ENCODE data around the gene OR1N2.
"Not testable (repeated sequence)": the region's sequence is repeated elsewhere in the genome, so short reads cannot be mapped to it uniquely, and the experiment has no call there.

The OR1N2 gene

DNA sequence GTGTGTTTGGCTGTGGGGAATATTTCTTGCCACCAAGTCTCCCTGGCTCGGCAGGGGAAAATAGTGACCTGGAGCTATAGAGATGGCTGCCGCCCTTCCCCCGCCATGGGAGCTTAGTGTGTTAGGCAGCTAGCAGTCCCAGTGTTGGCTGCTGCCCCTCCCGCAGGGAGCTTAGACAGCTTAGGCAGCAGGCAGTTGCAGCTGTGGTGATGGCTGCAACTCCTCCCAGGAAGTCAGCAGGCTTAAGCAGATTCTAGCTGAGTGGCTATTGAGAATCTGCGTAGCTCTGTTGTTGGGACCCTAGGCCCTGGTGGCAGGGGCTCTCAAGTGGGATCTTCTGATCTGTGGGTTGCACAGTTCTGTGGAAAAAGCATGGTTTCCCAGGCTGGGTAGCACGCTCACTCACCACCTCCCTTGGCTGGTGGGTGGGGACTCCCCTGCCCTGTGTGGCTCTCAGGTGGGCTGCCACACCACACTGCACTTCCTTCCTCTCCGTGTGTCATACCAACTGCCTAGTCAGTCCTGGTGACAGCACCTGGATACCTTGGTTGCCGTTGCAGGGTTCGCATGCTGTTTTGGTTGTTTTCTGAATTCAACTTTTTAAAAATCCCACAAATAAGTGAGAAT is 9.3 kb downstream of the OR1N2 start:
- no peaks in the 10 kb centered on the region for H3K36me3 Mint-ChIP-seq
- H3K27ac Mint-ChIP-seq, result no peak overlapping the region
- no peak overlapping the region for H3K4me3 Mint-ChIP-seq
- H3K27me3 Mint-ChIP-seq, result no peaks in the 10 kb centered on the region
- CTCF ChIA-PET, result no interaction called here
- DNase-seq, result no peak
- no peaks in the 10 kb centered on the region for H3K9me3 Mint-ChIP-seq
- no peaks in the 10 kb centered on the region for H3K4me1 Mint-ChIP-seq

GRCh38 chr9:122567901-122568300 is 15.0 kb downstream of the OR1N2 start:
- H3K36me3 Mint-ChIP-seq, result no peaks in the 10 kb centered on the region
- peaks cover 1% of the 10 kb centered on the region for H3K27me3 Mint-ChIP-seq
- no peaks in the 10 kb centered on the region for H3K4me1 Mint-ChIP-seq
- no peak for DNase-seq
- no peak overlapping the region for H3K4me3 Mint-ChIP-seq
- CTCF ChIA-PET, result no interaction called here
- H3K9me3 Mint-ChIP-seq, result no peaks in the 10 kb centered on the region
- H3K27ac Mint-ChIP-seq, result no peak overlapping the region

DNA sequence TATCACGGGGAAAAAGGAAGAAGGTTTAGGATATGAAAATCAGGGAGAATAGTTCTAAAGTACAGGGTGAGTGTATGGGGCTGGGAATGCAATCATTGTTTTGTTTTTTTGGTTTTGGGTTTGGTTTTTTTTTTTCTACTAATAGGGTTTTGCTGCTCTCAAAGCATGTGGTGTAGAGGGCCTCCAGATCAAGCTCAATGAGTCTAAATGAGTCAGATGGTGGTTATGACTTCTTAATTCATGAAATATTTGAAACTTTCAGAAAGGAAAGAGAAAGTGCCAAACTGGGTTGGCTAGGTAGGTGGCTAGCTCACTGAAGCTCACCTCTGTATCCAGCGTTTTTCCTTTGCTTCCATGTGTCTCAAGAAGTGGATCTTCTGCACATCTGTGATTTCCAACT is 19.5 kb downstream of the OR1N2 start:
- Mint-ChIP-seq H3K4me1 (no peaks in the 10 kb centered on the region), H3K27me3 (peaks cover 3% of the 10 kb centered on the region), H3K4me3 (no peak overlapping the region), H3K36me3 (no peaks in the 10 kb centered on the region), H3K27ac (no peak overlapping the region), H3K9me3 (no peaks in the 10 kb centered on the region)
- CTCF ChIA-PET, result no interaction called here
- no peak for DNase-seq

DNA sequence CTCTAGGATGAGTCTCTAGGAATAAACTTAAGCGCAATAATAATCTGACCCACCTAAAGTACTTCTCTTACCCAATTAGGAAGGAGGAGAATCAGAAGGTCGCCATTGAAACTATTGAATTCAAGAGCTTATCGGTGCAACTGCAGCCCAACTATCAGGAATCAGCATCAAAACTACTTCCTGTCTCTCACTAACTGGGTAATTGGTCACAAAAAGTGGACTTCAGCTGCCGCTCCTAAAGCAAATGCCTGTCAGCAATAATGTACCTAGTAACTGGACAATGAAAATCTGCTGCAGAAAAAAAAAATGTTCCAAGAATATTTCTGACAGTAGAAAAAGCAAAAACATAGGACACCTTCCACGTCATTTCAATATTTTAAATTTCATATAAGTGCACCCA is 27.0 kb downstream of the OR1N2 start:
- no peak overlapping the region for H3K27ac Mint-ChIP-seq
- no peaks in the 10 kb centered on the region for H3K9me3 Mint-ChIP-seq
- H3K4me3 Mint-ChIP-seq, result no peak overlapping the region
- no peaks in the 10 kb centered on the region for H3K36me3 Mint-ChIP-seq
- H3K4me1 Mint-ChIP-seq, result no peaks in the 10 kb centered on the region
- CTCF ChIA-PET, result no interaction called here
- no peak for DNase-seq
- no peaks in the 10 kb centered on the region for H3K27me3 Mint-ChIP-seq

DNA sequence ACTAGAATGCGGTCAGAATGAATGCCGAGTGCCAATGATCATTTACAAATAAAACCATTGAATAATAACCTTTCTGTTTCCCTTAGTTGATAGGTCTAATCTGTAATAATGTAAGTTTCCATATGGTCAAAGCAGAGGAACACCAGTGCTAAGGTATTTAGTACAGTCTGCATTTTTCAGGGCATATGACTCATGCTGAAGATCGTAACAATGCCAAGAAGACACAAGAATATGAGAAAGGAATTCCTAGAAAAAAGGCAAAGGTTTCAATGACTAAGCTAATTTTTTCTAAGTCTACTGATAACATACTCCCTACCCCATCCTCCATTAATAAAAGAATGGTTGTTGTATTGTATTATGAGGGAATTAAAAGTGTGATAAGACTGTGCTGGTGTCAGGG is 27.4 kb downstream of the OR1N2 start:
- Mint-ChIP-seq H3K9me3 (no peaks in the 10 kb centered on the region), H3K36me3 (no peaks in the 10 kb centered on the region), H3K27ac (no peak overlapping the region), H3K4me3 (no peak overlapping the region), H3K4me1 (no peaks in the 10 kb centered on the region), H3K27me3 (no peaks in the 10 kb centered on the region)
- CTCF ChIA-PET, result no interaction called here
- DNase-seq, result no peak

DNA sequence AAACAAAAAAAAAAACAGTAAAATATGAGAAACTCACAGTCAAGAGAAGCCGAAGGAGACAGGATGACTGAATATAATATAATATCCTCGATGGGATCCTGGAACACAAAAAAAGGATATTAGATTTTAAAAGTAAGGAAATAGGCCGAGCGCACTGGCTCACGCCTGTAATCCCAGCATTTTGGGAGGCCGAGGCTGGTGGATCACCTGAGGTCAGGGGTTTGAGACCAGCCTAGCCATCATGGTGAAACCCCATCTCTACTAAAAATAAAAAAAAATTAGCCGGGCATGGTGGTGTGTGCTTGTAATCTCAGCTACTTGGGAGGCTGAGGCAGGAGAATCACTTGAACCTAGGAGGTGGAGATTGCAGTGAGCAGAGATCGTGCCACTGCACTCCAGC is 30.4 kb downstream of the OR1N2 start, which contains the start of gene OR1L8:
Gene OR1L8, minus strand, starts transcription at position 101 of the 400 bp plus-strand sequence. CDS start 14,907 bp downstream, outside the sequence.
- H3K36me3 Mint-ChIP-seq, H3K4me3 Mint-ChIP-seq, DNase-seq, CTCF ChIA-PET, H3K27me3 Mint-ChIP-seq, H3K4me1 Mint-ChIP-seq, H3K9me3 Mint-ChIP-seq, H3K27ac Mint-ChIP-seq: not testable (repeated sequence)
